Peyer's patch (tissue), 4 donors: ENCODE data around the gene CEBPB.

ENCODE experiments used
- POLR2A ChIP-seq, 2 donors: fragments of 450-650 bp; IDR thresholded peaks; one replicate each; pipeline ENCODE4 v1.5.1; 2017; ENCODE audit warnings: antibody characterized with exemption in 2 of 2, mild to moderate bottlenecking in 2 of 2, moderate library complexity in 2 of 2
- TF ChIP-seq, protein P1 (sequence below), 6 experiments: fragments of 450-650 bp in 4 of 6; fragments of 200-600 bp in 2 of 6; sonication (generic) in 1 of 6; IDR thresholded peaks; one replicate each; pipeline ENCODE4 v1.5.1; 2017 to 2019; ENCODE audit warnings: antibody characterized with exemption in 6 of 6, mild to moderate bottlenecking in 3 of 6, moderate library complexity in 1 of 6

DNA sequence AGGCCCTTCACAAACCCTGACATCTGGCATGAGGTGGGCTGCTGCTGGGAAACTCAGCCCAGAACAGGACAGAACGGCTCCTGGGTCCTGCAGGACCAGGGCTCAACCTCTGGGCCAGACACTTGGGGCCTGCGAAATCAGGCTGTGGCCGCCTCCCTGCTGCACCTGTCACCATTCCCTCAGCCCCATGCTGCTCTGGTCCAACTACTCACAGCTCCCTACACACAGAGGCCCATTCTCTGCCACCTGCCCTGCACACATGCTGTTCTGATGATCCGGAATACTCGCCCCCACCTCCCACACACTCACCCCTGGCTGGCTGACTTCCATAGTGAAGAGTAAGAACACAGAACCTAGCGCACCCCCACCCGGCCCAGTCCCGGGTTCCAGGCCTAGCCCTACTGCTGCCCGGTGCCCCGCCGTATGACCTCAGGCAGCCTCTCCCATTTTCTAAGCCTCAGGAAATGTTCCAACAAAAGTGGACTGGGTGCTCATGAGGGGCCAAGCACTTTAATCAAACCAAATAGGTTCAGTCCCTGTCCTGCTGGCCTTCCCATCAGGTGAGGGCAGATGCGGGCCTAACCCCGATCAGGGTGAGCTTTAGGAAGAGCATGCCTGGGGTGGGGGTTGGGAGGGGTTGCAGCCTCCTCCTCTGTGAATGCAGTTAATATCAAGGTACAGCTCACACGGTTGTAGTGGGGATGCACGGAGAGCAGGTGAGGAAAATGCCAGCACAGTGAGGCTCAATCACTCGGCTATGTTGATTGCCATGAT, 41.0 kb upstream of the CEBPB start:
- TF ChIP-seq, protein P1, sequence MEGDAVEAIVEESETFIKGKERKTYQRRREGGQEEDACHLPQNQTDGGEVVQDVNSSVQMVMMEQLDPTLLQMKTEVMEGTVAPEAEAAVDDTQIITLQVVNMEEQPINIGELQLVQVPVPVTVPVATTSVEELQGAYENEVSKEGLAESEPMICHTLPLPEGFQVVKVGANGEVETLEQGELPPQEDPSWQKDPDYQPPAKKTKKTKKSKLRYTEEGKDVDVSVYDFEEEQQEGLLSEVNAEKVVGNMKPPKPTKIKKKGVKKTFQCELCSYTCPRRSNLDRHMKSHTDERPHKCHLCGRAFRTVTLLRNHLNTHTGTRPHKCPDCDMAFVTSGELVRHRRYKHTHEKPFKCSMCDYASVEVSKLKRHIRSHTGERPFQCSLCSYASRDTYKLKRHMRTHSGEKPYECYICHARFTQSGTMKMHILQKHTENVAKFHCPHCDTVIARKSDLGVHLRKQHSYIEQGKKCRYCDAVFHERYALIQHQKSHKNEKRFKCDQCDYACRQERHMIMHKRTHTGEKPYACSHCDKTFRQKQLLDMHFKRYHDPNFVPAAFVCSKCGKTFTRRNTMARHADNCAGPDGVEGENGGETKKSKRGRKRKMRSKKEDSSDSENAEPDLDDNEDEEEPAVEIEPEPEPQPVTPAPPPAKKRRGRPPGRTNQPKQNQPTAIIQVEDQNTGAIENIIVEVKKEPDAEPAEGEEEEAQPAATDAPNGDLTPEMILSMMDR (IDR thresholded peaks at IDR 0.05): no peak
- no peak for TF ChIP-seq POLR2A (IDR thresholded peaks at IDR 0.05)
